CD4-positive, alpha-beta T cell treated with Interleukin-4 for 4 hours (primary cell): ENCODE results near the gene FAHD2B.
A peak's percentile ranks its signal among the peaks of the same experiment; 100 is the strongest.
"Not testable (repeated sequence)": the region's sequence is repeated elsewhere in the genome, so short reads cannot be mapped to it uniquely, and the experiment has no call there.

Source experiments
- DNase-seq: peaks from one replicate; pipeline ENCODE4 v3.0.0-alpha.2; 2020

The FAHD2B gene

GRCh38 chr2:97094772-97095611, at the start of gene FAHD2B:
FAHD2B (minus strand) TSS chr2:97094882; CDS start chr2:97091706, 3,176 bp downstream.
- DNase-seq, result peak; percentile 78

GRCh38 chr2:97144016-97144415, 49.3 kb upstream of the FAHD2B start:
- DNase-seq, result not testable (repeated sequence)

- DNase-seq, result not testable (repeated sequence)
These were observed 34.4 kb upstream of the FAHD2B start for GRCh38 chr2:97129090-97129489.

GRCh38 chr2:97113882-97114255, 19.2 kb upstream of the FAHD2B start:
- not testable (repeated sequence) for DNase-seq

- peak; percentile 86 for DNase-seq
These were observed 18.6 kb upstream of the FAHD2B start, which contains the start of gene ANKRD36 for GRCh38 chr2:97113050-97113881. ANKRD36 (plus strand) TSS chr2:97113153; CDS start chr2:97113740, 587 bp downstream.

- DNase-seq, result peak; percentile 74
These were observed 17.8 kb upstream of the FAHD2B start for GRCh38 chr2:97112320-97113049.

- not testable (repeated sequence) for DNase-seq
These were observed 16.6 kb upstream of the FAHD2B start for GRCh38 chr2:97111246-97111645.

- DNase-seq, result not testable (repeated sequence)
These were observed 12.2 kb upstream of the FAHD2B start for GRCh38 chr2:97106878-97107277.

GRCh38 chr2:97098786-97099372, 4.2 kb upstream of the FAHD2B start:
- not testable (repeated sequence) for DNase-seq

GRCh38 chr2:97095661-97096060, 979 bp upstream of the FAHD2B start:
- no peak for DNase-seq

- not testable (repeated sequence) for DNase-seq
These were observed 505 bp downstream of the FAHD2B start for GRCh38 chr2:97093983-97094771.

GRCh38 chr2:97092946-97093345, 1.7 kb downstream of the FAHD2B start:
- not testable (repeated sequence) for DNase-seq

GRCh38 chr2:97088706-97089105, 6.0 kb downstream of the FAHD2B start:
- not testable (repeated sequence) for DNase-seq

GRCh38 chr2:97085093-97085492, 9.6 kb downstream of the FAHD2B start:
- DNase-seq, result not testable (repeated sequence)

GRCh38 chr2:97083516-97083915, 11.2 kb downstream of the FAHD2B start:
- not testable (repeated sequence) for DNase-seq

- not testable (repeated sequence) for DNase-seq
These were observed 12.5 kb downstream of the FAHD2B start for GRCh38 chr2:97082206-97082605.

- DNase-seq, result not testable (repeated sequence)
These were observed 13.8 kb downstream of the FAHD2B start for GRCh38 chr2:97080855-97081254.

GRCh38 chr2:97077213-97077612, 17.5 kb downstream of the FAHD2B start:
- DNase-seq, result not testable (repeated sequence)

- not testable (repeated sequence) for DNase-seq
These were observed 23.8 kb downstream of the FAHD2B start for GRCh38 chr2:97070915-97071314.

- DNase-seq, result not testable (repeated sequence)
These were observed 26.0 kb downstream of the FAHD2B start for GRCh38 chr2:97068722-97069121.

GRCh38 chr2:97068074-97068473, 26.6 kb downstream of the FAHD2B start:
- DNase-seq, result no peak
